Posterior vena cava (tissue), 2 donors: ENCODE data around the gene CYTH2. TPM values are rescaled to one million over a fixed set of nuclear protein-coding genes. Genes with fewer than 3 reads are reported as not detected.

ENCODE experiments used
- DNase-seq: peaks from one replicate; pipeline ENCODE4 v3.0.0-alpha.2; 2020; ENCODE audit warnings: low spot score
- intact Hi-C, 2 donors: fragments of 100-400 bp; cut with DNase I; formaldehyde crosslinking; loops; one replicate each; pipeline versions ENCODE4 v1.14.1 to v1.14.2; 2022 to 2023
- total RNA-seq, 2 donors: library from RNA; stranded (reverse); fragmentation: NEBNext Ultra II Directional; extraction: Animal tissue kit (Norgen Biotek cat#: 25700); gene quantifications; one replicate each; pipeline ENCODE4 v1.2.1, GENCODE V29; 2021
- donor health status: DM: yes; HTN: yes; CAD: no.
- donor health status: DM: yes; HTN: yes; CAD: no.

CYTH2 gene
- total RNA-seq, 2 donors from 2014 or later = 34.1 to 49.2 TPM

DNA sequence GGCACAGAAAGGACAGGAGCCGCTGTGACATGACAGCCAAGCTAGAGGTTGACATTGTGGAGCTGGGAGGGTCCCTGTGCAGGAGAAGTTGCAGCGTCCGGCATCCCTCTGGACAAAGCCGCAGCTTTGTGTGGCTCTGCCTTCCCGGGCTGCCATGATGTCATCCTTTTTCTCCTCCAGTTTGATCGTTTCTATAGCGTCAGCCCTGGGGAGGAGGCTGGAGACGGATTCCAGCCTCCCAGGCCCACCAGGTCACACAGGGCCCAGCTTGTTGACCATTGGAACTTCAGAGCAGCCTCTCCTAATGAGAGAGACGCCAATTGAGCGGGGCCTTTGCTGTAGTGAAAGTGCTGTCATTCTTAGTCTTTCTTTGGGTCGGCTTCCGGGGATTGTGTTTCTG is 17.5 kb upstream of the CYTH2 start:
- DNase-seq = no peak
- intact Hi-C loops = no loop called here

DNA sequence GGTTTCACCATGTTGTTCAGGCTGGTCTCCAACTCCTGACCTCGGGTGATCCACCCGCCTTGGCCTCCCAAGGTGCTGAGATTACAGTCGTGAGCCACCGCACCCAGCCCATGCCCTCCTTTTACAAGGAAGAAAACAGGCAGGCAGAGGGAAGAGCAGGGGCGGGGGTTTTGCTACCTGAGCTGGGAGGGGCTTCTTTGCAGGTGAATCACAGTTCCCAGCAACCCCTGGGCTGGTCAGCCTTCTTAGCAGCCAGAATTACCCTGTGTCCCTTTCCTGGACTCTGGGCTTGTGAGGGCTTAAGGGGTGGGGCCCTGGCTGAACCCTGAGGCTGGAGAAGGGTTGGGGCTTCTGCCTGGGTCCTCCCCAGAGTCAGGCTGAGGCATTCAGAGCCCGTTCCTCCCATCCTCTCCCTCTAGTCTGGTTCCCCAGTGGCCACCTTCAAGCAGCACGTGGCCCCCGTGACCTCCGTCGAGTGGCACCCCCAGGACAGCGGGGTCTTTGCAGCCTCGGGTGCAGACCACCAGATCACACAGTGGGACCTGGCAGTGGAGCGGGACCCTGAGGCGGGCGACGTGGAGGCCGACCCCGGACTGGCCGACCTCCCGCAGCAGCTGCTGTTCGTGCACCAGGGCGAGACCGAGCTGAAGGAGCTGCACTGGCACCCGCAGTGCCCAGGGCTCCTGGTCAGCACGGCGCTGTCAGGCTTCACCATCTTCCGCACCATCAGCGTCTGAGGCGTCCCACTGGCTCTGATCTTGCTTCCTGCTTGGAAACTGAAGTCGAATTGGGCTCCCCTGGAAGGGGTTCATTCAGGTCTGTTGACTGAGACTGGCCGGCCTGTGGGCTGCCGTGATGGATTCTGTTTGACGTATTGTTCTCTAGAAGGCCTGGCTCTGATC is 16.6 kb upstream of the CYTH2 start:
- intact Hi-C loops = no loop called here
- DNase-seq = no peak

DNA sequence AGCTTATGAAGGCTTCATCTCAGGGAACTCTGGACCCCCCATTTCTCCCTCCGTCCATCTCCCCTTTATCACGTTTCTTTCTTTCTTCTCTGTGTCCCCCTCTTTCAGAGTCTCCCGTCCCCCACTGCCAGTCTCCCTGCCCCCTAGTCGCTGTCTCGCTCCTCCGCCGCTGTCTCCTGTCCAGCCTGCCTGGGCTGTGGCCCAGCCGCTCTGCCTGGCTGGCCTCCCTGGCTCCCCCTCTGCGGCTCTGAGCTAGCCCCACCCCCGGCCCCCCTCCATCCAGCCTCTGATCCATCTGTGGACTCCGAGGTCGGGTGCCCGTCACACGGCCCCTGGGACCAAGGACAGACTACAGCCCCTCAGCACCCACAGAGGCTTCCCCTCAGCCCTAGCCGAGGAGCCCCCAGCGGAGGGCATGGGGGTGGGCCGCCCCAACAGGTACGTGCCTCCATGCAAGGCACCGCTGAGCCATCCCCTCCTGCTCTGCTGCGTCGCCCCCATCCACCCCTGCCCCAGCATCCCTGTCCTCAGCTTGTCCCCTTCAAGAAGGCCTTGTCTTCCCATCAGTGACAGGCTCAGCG is 14.9 kb upstream of the CYTH2 start:
- no peak for DNase-seq
- intact Hi-C loops = no loop called here

DNA sequence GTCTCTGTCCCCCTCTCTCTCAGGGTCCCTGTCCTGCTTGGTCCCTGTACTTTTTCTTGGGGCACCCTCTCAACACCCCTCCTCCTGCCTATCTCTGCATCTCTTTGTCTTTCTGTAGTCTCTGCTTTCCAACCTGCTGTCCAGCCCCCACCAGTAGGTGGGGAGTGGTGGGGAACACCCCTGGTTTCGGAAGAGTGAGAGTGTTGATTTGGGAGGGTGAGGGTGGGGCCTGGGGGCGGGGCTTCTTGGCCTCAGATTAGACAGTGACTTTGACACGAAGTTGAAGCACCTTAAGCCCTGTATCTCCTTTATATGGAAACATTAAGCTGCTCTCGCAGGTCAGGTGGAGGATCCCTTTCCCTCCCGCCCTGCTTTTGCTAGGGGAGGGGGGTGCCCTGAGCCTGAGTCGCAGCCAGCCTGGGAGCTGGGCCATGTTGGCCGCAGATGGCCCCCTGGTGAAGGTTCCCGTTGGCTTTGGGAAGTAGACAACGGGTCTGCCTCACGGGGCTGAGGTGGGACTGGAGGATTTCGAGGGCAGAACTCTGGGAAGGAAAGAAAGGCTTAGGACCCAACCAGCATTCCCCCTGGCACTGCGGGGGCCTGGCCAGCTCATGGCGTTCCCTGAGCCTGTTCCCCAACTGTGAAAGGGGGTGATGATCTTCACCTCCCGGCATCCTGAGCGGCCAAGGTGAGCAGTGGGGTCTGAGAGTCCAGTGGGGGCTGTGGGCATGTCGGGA is 13.8 kb upstream of the CYTH2 start, which contains the start of gene KCNJ14:
KCNJ14 (plus strand) TSS at position 404 of the 737 bp plus-strand sequence. CDS start 6,151 bp downstream, outside the sequence.
- DNase-seq = no peak
- intact Hi-C loops = loop anchor here in 1 of 2 donors (1.0 kb wide), 1 partner anchor 48 kb away; no protein-coding TSS in a partner anchor

DNA sequence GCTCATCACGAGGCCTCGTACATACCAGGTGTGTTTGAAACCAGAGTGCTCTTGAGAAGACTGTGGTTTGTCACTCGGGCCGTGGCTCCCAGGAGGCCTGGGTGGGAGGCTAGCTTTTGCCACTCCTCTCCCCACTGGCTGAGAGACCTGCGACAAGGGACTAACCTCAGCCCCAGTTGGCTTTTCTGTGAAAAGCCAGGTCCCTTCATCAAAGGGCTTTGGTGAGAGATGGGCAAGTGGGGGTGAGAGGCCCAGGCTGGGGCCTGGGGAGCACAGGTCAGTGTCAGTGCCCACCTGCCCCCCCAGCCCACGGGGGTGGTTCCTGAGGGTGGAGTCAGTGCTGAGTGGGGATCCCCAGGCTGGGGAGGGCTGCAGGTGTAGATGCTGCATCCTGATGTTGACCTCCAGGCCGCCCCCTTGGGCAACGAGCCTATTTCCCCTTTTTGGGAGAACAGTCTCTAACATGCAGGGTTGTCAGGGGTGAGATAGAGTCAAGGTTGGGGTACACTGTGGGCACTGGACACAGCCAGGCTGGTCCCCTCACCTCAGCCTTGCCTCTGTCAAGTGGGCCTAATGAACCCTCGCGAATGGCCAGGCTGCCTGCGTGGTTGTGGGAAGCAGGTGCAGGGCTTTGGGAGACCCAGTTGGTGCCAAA is 13.1 kb upstream of the CYTH2 start:
- DNase-seq = no peak
- intact Hi-C loops = loop anchor here in 1 of 2 donors (1.0 kb wide), 1 partner anchor 49 kb away; no protein-coding TSS in a partner anchor

DNA sequence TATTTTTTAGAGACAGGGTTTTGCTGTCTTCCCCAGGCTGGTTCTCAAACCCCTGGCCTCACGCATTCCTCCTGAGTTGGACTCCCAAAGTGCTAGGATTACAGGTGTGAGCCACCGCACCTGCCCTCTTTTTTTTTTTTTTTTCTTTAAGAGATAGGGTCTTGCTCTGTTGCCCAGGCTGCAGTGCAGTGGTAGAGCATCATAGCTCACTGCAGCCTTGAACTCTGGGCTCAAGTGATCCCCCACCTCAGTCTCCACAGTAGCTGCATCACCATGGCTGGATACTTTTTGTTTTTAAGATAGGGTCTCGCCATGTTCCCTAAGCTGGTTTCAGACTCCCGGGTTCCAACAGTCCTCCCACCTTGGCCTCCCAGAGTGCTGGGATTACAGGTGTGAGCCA is 12.3 kb upstream of the CYTH2 start:
- intact Hi-C loops = no loop called here

DNA sequence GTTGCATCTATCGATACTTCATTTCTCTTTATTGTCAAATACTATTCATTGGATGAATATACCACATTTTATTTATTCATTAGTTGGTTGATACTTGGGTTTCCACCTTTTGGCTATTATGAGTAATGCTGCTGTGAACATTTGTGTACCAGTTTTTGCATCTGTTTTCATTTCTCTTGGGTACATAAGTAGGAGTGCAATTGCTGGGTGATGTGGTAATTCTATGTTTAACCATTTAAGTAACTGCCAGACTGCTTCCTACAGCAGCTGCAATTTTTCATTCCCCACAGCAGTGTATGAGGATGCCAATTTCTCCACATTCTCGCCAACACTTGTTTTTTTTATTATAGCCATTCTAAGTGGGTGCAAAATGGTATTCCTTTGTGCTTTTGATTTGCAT is 11.2 kb upstream of the CYTH2 start:
- intact Hi-C loops = no loop called here
- no peak for DNase-seq

More for the DNA sequence above, 12.3 kb upstream of the CYTH2 start:
- DNase-seq = no peak

DNA sequence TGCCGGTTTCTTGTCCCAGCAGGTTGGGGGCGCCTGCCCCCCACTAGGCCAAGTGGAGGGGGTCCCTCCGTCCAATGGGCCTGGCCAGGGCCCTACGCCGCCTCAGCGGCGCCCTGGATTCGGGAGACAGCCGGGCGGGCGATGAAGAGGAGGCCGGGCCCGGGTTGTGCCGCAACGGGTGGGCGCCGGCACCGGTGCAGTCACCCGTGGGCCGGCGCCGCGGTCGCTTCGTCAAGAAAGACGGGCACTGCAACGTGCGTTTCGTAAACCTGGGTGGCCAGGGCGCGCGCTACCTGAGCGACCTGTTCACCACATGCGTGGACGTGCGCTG is 7.6 kb upstream of the CYTH2 start:
- intact Hi-C loops = no loop called here
- DNase-seq = no peak

DNA sequence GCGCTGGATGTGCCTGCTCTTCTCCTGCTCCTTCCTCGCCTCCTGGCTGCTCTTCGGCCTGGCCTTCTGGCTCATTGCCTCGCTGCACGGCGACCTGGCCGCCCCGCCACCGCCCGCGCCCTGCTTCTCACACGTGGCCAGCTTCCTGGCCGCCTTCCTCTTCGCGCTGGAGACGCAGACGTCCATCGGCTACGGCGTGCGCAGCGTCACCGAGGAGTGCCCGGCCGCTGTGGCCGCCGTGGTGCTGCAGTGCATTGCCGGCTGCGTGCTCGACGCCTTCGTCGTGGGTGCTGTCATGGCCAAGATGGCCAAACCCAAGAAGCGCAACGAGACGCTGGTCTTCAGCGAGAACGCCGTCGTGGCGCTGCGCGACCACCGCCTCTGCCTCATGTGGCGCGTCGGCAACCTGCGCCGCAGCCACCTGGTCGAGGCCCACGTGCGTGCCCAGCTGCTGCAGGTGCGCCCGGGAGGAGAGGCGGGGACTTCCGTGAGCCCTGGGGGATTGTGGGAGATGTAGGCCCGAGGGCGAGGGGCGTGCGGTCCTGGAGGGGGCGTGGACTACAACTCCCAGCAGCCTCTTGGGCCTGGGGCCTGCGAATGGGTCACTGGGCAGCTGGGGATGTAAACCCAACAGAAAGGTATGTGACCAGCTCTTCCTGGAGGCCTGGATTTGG is 7.0 kb upstream of the CYTH2 start:
- DNase-seq = no peak
- intact Hi-C loops = no loop called here

DNA sequence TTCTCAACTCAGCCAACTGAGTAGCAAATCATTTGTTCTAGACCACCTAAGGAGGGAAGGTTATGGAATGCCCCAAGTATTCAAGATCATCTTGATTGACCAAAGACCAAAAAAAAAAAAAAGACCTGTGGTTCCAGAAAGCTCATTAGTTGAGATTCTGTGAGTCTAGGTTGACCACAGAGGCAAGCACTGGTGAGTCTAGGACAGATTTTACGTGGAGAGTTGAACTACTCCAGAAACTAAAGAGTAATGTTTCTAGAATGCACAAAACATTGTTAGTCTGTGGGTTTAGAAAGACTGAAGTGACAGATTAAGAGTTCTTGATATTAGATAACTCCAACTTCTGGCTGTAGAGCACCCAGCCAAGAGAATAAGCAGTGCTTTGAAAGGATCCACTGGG is 4.0 kb upstream of the CYTH2 start:
- no peak for DNase-seq
- intact Hi-C loops = no loop called here

DNA sequence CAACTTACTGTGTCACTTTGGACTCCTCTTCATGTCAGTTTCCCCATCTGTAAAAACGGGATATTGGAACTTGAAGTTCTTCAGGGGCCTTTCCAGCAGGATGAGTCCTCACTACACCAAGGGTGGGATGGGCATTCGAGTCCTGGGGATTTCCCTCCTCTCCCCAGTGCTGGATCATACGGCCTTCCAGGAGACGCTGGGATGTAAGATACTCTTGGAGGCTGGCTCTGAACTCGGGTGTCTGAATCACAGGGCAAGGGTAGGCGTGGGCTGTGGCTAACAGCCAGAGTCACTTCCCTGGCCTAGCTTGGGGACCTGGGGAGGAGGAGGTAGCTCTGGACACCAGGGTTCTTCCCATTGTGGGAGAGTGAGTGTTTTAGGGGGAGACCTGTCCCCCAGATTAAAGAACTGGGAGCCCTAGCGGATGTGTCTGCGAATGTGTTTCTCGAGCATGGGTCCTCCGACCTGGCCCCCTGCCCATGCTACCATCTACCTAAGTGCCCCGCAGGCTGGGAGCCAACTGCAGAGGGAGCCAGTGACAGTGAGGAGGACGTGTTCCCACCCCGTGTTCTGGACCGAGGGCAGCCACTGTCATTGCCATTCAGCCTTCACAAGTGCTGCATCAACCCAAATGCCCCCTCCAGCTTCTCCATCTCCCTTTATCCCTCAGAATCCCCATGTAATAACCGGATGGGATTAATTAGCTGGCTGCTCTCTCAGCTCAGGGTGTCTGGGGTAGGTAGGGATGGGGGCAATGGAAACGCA is 2.4 kb upstream of the CYTH2 start:
- DNase-seq = no peak

DNA sequence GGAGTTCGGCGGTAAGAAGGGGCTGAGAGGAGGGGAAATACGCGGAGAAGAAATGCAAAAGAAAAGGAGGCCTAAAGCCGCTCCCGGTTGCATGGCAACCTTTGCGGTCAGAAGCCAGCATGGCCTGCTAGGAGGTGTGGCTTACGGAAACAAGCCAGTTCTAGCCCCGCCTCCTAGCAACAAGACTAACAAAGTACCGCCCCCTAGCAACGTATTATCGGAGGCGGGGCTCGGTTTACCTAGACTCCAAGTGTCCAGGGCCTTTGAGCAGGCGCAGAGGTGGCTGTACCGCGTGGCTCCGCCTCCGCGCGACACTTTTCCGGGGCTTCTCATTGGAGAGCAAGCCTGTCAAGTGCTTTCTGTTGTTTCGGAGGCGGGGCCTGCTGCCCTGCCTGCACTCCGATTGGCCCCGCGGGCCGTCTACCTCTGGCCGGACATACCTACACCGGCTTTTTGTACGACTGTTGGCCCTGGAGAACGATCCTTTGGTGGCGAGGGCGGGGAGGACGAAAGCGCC is 339 bp upstream of the CYTH2 start:
- DNase-seq = peak; percentile 100
- intact Hi-C loops = no loop called here

More for the DNA sequence above, 2.4 kb upstream of the CYTH2 start:
- intact Hi-C loops = no loop called here

DNA sequence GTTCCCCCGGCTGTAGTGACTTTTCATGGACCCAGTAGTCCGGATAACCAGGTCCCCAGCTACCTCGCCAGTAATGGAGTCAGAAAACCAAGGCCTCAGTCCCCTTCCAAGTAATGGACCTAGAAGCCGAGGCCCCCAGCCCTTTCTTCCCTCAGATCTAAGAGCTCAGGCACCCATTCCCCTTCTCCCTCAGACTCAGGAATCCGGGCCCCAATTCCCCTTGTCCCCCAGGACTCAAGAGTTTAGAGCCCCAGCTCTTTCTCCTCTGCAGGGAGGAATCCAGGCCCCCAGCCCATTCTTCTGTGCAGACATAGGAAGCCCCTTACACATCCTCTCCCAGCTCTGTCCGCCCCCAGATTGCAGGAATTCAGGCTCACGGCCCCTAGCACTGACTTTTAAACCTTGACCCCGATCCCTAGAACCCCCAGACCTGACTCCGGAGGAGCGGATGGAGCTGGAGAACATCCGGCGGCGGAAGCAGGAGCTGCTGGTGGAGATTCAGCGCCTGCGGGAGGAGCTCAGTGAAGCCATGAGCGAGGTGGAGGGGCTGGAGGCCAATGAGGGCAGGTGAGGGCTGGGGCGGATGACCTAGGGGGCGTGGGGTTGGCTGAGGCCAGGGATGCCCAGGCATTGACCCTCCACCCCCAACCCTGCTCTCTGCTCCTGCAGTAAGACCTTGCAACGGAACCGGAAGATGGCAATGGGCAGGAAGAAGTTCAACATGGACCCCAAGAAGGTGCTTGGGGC is 938 bp downstream of the CYTH2 start:
- intact Hi-C loops = no loop called here
- DNase-seq = no peak

DNA sequence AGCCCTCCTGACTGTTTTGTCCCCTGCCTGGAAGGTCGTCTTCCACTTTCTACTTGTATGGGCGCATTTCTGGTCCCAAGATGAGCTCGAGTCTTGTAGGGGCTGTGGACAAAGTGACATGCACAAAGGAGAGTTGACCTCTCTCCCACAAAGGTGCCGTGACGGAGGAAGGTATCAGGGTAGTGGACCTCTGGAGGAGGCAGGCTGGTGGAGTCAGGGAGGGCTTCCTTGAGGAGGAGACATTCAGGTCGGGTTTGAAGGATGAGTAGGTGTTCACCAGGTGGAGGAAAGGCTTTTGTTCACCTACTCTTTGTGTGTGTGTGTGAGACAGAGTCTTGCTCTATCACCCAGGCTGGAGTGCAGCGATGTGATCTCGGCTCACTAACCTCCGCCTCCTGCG is 1.7 kb downstream of the CYTH2 start:
- no peak for DNase-seq
- intact Hi-C loops = no loop called here

DNA sequence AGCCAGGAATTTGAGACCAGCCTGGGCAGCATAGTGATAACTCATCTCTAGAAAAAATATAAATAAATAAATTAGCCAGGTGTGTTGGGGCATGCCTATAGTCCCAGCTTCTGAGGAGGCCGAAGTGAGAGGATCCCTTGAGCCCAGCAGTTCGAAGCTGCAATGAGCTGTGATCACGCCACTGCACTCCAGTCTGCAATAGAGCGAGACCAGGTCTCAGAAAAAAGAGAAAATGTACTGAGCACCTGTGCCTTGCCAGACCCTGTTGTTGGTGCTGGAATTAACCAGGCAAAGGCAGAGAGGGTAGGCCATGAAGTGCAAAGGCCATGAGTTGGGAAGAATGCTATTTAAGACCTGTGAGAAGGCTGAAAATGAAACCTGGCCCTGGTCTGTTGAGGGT is 2.7 kb downstream of the CYTH2 start:
- DNase-seq = no peak
- intact Hi-C loops = no loop called here

DNA sequence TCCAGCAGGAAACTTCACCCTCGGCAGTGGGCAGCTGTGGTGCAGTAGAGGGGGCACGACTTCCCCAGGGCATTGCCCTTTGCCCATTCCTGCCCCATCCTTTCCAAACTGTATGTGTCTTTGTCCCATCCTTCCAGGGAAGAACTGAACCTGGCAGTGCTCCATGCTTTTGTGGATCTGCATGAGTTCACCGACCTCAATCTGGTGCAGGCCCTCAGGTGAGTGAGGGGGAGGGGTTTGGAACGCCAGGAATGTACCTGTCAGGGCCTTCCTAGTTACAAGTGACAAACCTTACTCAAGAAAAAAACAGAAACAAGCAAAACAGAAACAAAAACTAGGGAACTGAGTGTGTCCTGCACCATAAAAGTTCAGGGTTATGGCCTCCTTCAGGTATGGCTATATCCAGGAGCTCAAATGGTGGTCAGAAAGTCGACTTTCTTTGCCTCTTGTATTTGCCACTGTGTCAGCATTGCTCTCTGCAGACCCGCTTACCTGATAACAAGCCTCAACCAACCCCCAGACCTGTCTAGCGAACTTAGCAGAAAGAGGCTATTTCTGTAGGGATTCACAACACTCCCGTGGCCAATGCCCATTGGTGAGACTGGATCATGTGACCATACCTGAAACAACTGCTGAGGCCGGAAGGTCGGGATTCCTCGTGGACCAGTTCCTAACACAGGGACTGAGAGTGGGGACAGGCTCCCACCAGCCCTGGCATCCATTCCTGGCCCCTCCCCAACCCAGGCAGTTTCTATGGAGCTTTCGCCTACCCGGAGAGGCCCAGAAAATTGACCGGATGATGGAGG is 4.2 kb downstream of the CYTH2 start:
- DNase-seq = no peak
- intact Hi-C loops = no loop called here
